Epithelial cell of esophagus (primary cell): ENCODE results near the gene B3GNT7.
"Not testable (repeated sequence)": the region's sequence is repeated elsewhere in the genome, so short reads cannot be mapped to it uniquely, and the experiment has no call there.

Experiments
- DNase-seq: peaks from one replicate; pipeline ENCODE4 v3.0.0; 2010; ENCODE audit warnings: low read depth
- H3K4me3 ChIP-seq: 2 replicates; pipeline ENCODE4 v1.5.1; 2011; ENCODE audit warnings: mild to moderate bottlenecking, low read length, control low read depth
- CTCF ChIP-seq: IDR thresholded peaks from 2 replicates; pipeline ENCODE4 v1.5.1; 2011; ENCODE audit warnings: low read depth, mild to moderate bottlenecking, low read length, control low read depth, inconsistent platforms; ENCODE audit not compliant: insufficient read depth; ENCODE audit errors: missing control alignments

B3GNT7 gene

DNA sequence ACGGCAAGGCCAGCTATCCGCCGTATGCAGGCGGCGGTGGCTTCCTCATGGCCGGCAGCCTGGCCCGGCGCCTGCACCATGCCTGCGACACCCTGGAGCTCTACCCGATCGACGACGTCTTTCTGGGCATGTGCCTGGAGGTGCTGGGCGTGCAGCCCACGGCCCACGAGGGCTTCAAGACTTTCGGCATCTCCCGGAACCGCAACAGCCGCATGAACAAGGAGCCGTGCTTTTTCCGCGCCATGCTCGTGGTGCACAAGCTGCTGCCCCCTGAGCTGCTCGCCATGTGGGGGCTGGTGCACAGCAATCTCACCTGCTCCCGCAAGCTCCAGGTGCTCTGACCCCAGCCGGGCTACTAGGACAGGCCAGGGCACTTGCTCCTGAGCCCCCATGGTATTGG is 3.1 kb downstream of the B3GNT7 start:
- DNase-seq, result no peak
- H3K4me3 ChIP-seq, result no peak overlapping the region
- no peak for TF ChIP-seq CTCF

DNA sequence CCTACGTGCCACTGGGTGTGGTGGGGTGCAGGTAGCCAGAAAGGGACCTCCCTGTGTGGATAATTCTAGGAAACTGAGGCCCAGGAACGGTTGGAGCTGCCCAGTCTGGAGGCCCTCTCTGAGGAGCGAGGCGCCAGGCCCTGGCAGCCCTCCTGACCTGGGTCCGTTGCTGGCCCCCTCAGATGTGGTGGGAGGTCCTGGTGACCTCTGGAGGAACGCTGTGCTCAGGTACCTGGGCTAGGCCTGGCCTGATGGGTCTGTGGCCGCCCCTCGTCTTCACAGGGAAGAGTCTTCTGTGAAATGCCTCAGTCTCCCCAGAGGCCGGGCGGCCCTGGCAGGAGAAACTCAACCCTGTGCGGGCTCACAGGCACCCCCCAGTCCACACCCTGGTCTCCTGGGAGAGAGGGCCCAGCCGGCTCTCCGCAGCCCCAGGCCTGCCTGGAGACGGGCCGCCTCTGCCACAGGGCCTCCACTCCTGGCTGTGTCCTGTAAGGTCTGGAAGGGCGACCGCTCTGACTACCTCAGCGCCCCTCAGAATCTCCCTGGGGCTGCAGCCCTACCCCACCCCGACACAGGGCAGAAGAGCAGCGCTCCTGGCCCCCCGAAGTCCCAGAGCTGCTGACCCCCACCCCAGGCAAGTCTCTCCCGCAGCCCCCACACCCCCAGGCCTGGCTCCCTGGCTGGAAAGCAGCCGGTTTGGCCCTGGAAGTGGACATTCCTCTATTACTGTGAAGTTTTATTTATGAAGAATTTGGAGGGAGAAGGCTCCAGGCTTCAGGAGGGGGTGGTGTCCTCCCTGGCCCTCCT is 3.7 kb downstream of the B3GNT7 start:
- DNase-seq, result no peak
- no peak for TF ChIP-seq CTCF
- no peak overlapping the region for H3K4me3 ChIP-seq

GRCh38 chr2:231399853-231400680 is 4.6 kb downstream of the B3GNT7 start:
- no peak for TF ChIP-seq CTCF
- H3K4me3 ChIP-seq, result no peak overlapping the region
- no peak for DNase-seq

GRCh38 chr2:231400681-231401080 is 5.2 kb downstream of the B3GNT7 start:
- not testable (repeated sequence) for DNase-seq

GRCh38 chr2:231401101-231401500 is 5.6 kb downstream of the B3GNT7 start:
- not testable (repeated sequence) for DNase-seq, H3K4me3 ChIP-seq

More at GRCh38 chr2:231400681-231401080, 5.2 kb downstream of the B3GNT7 start:
- not testable (repeated sequence) for H3K4me3 ChIP-seq

- not testable (repeated sequence) for H3K4me3 ChIP-seq, DNase-seq
Measured at GRCh38 chr2:231403421-231404182, 8.1 kb downstream of the B3GNT7 start.

DNA sequence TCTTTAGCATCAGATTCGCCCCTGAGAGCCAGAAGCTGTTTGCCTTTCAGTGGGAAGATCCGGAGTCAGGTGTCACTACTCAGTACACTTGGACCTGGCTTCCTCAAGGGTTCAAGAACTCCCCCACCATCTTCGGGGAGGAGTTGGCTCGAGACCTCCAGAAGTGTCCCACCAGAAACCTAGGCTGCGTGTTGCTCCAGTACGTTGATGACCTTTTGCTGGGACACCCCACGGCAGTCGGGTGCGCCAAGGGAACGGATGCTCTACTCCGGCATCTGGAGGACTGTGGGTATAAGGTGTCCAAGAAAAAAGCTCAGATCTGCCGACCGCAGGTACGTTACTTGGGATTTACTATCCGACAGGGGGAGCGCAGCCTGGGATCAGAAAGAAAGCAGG is 8.7 kb downstream of the B3GNT7 start:
- DNase-seq, result not testable (repeated sequence)

GRCh38 chr2:231405601-231406367 is 10.3 kb downstream of the B3GNT7 start:
- peak; percentile 39 for TF ChIP-seq CTCF
- DNase-seq, H3K4me3 ChIP-seq: not testable (repeated sequence)

More for the DNA sequence above, 8.7 kb downstream of the B3GNT7 start:
- H3K4me3 ChIP-seq, result not testable (repeated sequence)

GRCh38 chr2:231407686-231408085 is 12.2 kb downstream of the B3GNT7 start:
- DNase-seq, H3K4me3 ChIP-seq: not testable (repeated sequence)

DNA sequence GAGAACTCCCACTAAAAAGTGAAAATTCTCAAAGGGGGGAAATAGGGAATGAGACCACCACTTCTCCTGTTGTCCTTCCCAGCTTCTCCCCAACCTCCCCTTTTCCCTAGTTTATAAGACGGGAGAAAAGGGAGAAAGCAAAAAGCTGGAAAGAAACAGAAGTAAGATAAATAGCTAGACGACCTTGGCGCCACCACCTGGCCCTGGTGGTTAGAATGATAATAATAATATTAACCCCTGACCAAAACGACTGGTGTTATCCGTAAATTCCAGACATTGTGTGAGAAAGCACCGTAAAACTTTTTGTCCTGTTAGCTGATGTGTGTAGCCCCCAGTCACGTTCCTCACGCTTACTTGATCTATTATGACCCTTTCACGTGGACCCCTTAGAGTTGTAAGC is 12.8 kb downstream of the B3GNT7 start:
- not testable (repeated sequence) for DNase-seq, H3K4me3 ChIP-seq
